MM.1S (cell line): ENCODE measurements around the gene TROAP.

Experiments used
- DNase-seq: peaks from one replicate; pipeline ENCODE4 v3.0.0-alpha.2; 2015
- H2AFZ ChIP-seq: fragments of 300-600 bp; sonication (generic); 2 replicates; pipeline ENCODE4 v1.6.0; 2016; ENCODE audit warnings: antibody characterized with exemption, low read length
- H3F3A ChIP-seq: fragments of 300-600 bp; sonication (generic); 2 replicates; pipeline ENCODE4 v1.6.1; 2016; ENCODE audit warnings: mild to moderate bottlenecking, antibody characterized with exemption, low read length, moderate library complexity, mixed read lengths; ENCODE audit not compliant: insufficient read depth
- H3K27ac ChIP-seq: fragments of 300-600 bp; sonication (generic); 2 replicates; pipeline ENCODE4 v1.5.1; 2016; ENCODE audit warnings: mild to moderate bottlenecking, low read length
- H3K27me3 ChIP-seq: fragments of 300-600 bp; sonication (generic); replicated peaks from 2 replicates; pipeline ENCODE4 v1.6.0; 2016; ENCODE audit warnings: low read length; ENCODE audit not compliant: insufficient read depth
- H3K36me3 ChIP-seq: fragments of 300-600 bp; sonication (generic); replicated peaks from 2 replicates; pipeline ENCODE4 v1.6.1; 2016; ENCODE audit warnings: mild to moderate bottlenecking, low read length, mixed read lengths; ENCODE audit not compliant: insufficient read depth
- H3K4me1 ChIP-seq: fragments of 300-600 bp; sonication (generic); 2 replicates; pipeline ENCODE4 v1.6.1; 2016; ENCODE audit warnings: low read length, mixed read lengths
- H3K4me2 ChIP-seq: fragments of 300-600 bp; sonication (generic); 2 replicates; pipeline ENCODE4 v1.6.0; 2016; ENCODE audit warnings: low read depth, low read length
- H3K4me3 ChIP-seq: fragments of 300-600 bp; sonication (generic); 2 replicates; pipeline ENCODE4 v1.5.1; 2016; ENCODE audit warnings: low read length, mixed read lengths
- H3K79me2 ChIP-seq: fragments of 300-600 bp; sonication (generic); 2 replicates; pipeline ENCODE4 v1.6.1; 2016; ENCODE audit warnings: mixed run types, low read length, mixed read lengths
- H3K9ac ChIP-seq: fragments of 300-600 bp; sonication (generic); 2 replicates; pipeline ENCODE4 v1.6.1; 2016; ENCODE audit warnings: low read length, mixed read lengths
- H3K9me2 ChIP-seq: fragments of 300-600 bp; sonication (generic); replicated peaks from 2 replicates; pipeline ENCODE4 v1.6.1; 2016; ENCODE audit warnings: mild to moderate bottlenecking, low read length, mixed read lengths; ENCODE audit not compliant: insufficient read depth
- H3K9me3 ChIP-seq: fragments of 300-600 bp; sonication (generic); replicated peaks from 2 replicates; pipeline ENCODE4 v1.6.1; 2016; ENCODE audit warnings: mild to moderate bottlenecking, low read length, mixed read lengths; ENCODE audit not compliant: insufficient read depth
- H4K20me1 ChIP-seq: fragments of 300-600 bp; sonication (generic); 2 replicates; pipeline ENCODE4 v1.6.1; 2016; ENCODE audit warnings: mild to moderate bottlenecking, low read length, moderate library complexity, mixed read lengths; ENCODE audit not compliant: insufficient read depth
- EZH2 ChIP-seq: fragments of 300-600 bp; sonication (generic); optimal IDR thresholded peaks from 2 replicates; pipeline ENCODE3; 2017; ENCODE audit warnings: low read depth, mild to moderate bottlenecking, antibody characterized with exemption, low read length, mixed read lengths
- EZH2phosphoT487 ChIP-seq: fragments of 300-600 bp; sonication (generic); IDR thresholded peaks from 2 replicates; pipeline ENCODE4 v1.6.1; 2018; ENCODE audit warnings: antibody characterized with exemption, low read length
- TF ChIP-seq, protein P1 (sequence below): fragments of 300-600 bp; sonication (generic); IDR thresholded peaks from 2 replicates; pipeline ENCODE4 v1.5.1; 2016; ENCODE audit warnings: antibody characterized with exemption, low read length, mixed read lengths

TROAP gene

DNA sequence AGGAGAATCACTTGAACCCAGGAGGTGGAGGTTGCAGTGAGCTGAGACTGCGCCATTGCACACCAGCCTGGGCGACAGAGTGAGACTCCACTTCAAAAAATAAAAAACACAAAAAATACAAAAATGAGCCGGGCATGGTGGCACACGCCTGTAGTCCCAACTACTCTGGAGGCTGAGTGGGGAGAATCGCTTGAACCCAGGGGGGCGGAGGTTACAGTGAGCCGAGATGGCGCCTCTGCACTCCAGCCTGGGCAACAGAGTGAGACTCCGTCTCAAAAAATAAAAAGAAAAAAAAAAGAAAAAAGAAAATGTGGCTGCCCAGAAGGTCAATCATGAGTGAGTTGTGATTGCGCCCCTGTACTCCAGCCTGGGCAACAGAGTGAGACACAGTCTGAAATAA, 32.9 kb downstream of the TROAP start:
- no peak for DNase-seq
- no peaks in the 10 kb centered on the region for H3K79me2 ChIP-seq
- no peak overlapping the region for H3K4me3 ChIP-seq
- no peak overlapping the region for H3K9ac ChIP-seq
- no peaks in the 10 kb centered on the region for H3K9me3 ChIP-seq
- no peak for TF ChIP-seq EZH2phosphoT487
- TF ChIP-seq, protein P1, sequence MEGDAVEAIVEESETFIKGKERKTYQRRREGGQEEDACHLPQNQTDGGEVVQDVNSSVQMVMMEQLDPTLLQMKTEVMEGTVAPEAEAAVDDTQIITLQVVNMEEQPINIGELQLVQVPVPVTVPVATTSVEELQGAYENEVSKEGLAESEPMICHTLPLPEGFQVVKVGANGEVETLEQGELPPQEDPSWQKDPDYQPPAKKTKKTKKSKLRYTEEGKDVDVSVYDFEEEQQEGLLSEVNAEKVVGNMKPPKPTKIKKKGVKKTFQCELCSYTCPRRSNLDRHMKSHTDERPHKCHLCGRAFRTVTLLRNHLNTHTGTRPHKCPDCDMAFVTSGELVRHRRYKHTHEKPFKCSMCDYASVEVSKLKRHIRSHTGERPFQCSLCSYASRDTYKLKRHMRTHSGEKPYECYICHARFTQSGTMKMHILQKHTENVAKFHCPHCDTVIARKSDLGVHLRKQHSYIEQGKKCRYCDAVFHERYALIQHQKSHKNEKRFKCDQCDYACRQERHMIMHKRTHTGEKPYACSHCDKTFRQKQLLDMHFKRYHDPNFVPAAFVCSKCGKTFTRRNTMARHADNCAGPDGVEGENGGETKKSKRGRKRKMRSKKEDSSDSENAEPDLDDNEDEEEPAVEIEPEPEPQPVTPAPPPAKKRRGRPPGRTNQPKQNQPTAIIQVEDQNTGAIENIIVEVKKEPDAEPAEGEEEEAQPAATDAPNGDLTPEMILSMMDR = no peak
- TF ChIP-seq EZH2 = no peak
- H3K27ac ChIP-seq = no peak overlapping the region
- no peaks in the 10 kb centered on the region for H3F3A ChIP-seq
- no peaks in the 10 kb centered on the region for H4K20me1 ChIP-seq
- H3K4me1 ChIP-seq = peaks cover 5% of the 10 kb centered on the region; the same call in 1 of the 2 replicates
- H3K9me2 ChIP-seq = no peaks in the 10 kb centered on the region
- H3K4me2 ChIP-seq = no peak overlapping the region
- no peaks in the 10 kb centered on the region for H3K36me3 ChIP-seq
- H2AFZ ChIP-seq = no peak overlapping the region
- no peaks in the 10 kb centered on the region for H3K27me3 ChIP-seq

DNA sequence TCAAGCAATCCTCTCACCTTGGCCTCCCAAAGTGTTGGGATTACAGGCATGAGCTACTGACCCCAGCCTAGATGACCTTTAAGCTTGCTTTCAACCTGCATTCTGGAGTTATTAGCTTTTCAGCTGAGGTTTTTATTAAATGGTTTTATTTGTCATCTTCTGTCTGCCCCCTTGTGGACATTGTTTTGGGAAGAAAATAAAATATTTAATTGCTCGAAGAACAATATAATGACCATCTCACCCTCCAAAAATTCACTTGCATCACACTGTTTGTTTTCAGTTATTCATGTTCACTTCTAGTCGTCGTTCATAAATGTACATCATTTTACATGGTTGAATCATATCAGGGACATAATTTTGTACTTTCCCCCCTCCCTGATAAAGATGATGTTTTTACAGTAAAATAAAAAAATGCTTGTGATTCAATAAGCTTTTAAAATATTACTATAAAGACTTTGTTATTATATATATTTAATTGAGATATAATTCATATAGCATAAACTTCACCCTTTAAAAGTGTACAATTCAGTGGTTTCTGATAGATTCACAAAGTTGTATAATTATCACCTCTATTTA, 34.1 kb downstream of the TROAP start:
- no peaks in the 10 kb centered on the region for H3K9me2 ChIP-seq
- H3K9ac ChIP-seq = no peak overlapping the region
- H2AFZ ChIP-seq = no peak overlapping the region
- no peaks in the 10 kb centered on the region for H3K36me3 ChIP-seq
- no peaks in the 10 kb centered on the region for H3F3A ChIP-seq
- H3K4me3 ChIP-seq = no peak overlapping the region
- H3K4me2 ChIP-seq = no peak overlapping the region
- TF ChIP-seq EZH2 = no peak
- TF ChIP-seq, protein P1 = peak; percentile 55
- H3K27me3 ChIP-seq = no peaks in the 10 kb centered on the region
- DNase-seq = peak; percentile 51
- no peak overlapping the region for H3K27ac ChIP-seq
- no peaks in the 10 kb centered on the region for H4K20me1 ChIP-seq
- H3K79me2 ChIP-seq = no peaks in the 10 kb centered on the region
- H3K9me3 ChIP-seq = no peaks in the 10 kb centered on the region
- peaks cover 5% of the 10 kb centered on the region; the same call in 1 of the 2 replicates for H3K4me1 ChIP-seq

DNA sequence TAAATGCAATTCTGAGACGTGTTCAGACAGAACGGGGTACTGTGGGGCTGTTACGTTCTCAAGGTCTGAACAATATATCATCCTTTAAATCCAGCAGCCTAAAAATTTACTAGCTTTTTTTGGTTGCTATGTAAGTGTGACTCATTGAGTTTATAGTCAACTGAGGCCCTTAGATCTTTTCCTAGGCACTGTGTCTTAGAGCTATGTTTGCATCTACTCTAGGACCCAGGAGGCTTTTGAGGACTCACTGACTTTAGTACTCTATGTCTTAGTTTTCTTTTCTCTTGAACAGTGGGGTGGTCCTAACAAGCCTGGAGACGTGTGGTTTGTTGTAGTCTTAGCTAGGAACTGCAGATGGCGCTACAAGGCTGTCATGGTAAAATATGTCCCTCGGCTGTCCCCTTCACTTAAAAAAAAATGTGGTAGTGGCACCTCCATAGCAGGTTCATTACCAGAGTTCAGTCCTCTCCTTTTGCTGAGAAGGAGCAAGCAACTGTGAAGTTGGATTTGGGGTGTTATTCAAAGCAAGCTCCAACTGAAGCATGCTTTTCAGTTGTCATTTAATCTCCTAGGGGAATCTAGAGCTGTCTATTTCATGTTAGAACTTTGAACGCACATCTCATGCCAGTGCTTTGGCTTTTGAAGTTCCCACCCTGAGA, 35.6 kb downstream of the TROAP start:
- no peak for TF ChIP-seq EZH2
- TF ChIP-seq, protein P1 = peak; percentile 85
- Histone ChIP-seq H3K4me1 (peaks cover 5% of the 10 kb centered on the region; the same call in 1 of the 2 replicates), H3K36me3 (no peaks in the 10 kb centered on the region), H3K27ac (no peak overlapping the region), H3K4me3 (no peak overlapping the region), H3K9me3 (no peaks in the 10 kb centered on the region), H4K20me1 (no peaks in the 10 kb centered on the region), H3F3A (no peaks in the 10 kb centered on the region), H3K4me2 (peak overlapping the region; percentile 26; the same call in 1 of the 2 replicates), H3K9me2 (no peaks in the 10 kb centered on the region), H3K27me3 (no peaks in the 10 kb centered on the region), H3K79me2 (no peaks in the 10 kb centered on the region), H2AFZ (peak overlapping the region; percentile 15; the same call in 1 of the 2 replicates), H3K9ac (no peak overlapping the region)
- DNase-seq = peak; percentile 76
